GM18858 (cell line): ENCODE measurements around the gene CAMTA1.
"Not testable (repeated sequence)": the region's sequence is repeated elsewhere in the genome, so short reads cannot be mapped to it uniquely, and the experiment has no call there.

Experiments
- ATAC-seq: cut with Tn5 transposase; IDR thresholded peaks from one replicate; pipeline ENCODE4 v1.9.1; 2021; ENCODE audit not compliant: unreplicated experiment

The CAMTA1 gene

DNA sequence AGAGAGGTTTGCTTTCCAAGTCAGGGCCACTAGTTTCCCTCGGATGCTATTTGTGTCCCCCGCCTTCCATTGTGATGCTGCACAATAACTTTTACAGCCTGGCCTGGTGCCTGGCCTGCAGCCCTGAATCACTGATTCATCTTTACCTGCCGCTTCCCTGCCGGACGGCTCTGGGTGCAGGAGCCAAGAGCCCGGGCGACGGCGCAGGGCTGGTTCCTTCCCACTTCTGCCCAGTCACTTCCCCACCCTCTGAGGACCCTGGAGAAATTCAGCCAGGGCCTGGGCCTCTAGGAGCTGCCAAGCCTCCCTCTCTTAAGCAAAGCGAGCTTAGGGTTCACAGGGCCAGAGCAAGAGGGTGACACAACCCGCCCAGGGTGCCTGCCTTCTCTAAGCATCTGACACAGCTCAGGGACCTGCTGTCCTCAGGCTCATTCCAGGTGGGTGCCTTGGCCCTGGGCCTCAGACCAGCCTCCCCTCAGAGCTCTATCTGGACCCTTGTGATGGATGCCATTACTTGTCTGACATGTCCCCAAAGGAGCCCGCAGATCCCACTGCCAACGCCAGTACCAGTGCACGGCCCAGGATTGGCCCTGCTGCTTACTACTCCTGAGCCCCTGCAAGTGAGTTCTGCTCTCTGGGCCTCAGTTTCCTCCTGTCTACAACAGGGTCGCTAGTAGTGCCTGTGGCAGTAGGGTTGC, 604.8 kb downstream of the CAMTA1 start:
- ATAC-seq = no peak

DNA sequence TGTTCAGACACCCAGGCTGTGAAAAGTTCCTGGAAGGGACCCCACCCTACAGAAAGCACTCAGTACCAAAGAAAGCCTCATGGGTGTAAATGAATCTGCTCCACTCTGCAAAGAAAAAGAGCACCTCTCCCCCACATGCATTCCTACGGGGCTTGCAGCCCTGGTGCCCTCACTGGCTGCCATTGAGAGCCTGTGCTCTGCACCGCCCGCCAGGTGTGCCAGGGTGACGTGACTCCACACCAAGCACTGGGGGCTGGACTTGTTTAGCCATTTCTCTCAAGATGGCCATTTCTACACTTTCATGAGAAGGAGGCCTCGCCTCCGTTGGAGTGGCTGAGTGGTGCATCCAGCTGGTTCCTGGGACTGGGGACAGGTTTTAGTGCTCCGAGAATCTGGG, 605.3 kb downstream of the CAMTA1 start:
- ATAC-seq = no peak

DNA sequence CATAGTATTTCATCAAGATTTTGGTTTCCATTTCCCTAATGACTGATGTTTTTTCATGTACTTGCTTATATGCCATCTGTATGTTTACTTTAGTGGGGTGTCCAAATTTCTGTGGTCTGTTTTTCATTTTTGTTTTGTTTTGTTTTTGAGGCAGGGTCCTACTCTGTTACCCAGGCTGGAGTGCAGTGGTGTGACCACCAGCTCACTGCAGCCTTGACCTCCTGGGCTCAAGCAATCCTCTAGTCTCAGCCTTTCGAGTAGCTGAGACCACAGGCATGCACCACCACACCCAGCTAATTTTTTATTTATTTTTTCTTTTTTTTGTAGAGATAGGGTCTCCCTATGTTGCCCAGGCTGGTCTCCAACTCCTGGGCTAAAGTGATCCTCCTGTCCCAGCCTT, 607.9 kb downstream of the CAMTA1 start:
- ATAC-seq = no peak

DNA sequence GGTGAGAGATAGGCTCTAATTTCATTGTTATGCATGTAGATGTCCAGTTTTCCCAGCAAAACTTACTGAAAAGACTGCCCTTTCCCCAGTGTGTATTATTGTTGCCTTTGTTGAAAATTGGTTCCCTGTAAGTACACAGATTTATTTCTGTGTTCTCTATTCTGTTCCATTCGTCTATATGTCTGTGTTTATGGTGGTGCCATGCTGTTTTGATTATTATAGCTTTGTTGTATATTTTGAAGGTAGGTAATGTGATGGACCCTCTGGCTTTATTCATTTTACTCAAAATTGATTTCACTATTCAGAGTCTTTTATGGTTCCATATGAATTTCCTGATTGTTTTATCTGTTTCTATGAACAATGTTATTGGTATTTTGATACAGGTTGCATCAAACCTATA, 610.0 kb downstream of the CAMTA1 start:
- ATAC-seq = no peak

DNA sequence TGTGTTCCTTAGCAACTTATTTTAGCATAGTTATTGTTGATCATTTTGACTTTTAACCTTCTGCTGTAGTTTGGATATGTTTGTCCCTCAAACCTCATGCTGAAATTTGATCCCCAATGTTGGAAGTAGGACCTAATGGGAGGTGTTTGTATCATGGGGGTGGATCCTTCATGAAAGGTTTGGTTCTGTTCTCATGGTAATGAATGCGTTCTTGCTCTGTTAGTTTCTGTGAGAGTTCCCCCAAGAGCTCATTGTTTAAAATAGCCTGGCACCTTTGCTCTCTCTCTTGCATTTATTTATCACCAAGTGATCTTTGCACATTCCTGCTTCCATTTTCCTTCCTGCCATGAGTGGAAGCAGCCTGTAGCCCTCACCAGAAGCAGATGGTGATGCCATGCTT, 613.7 kb downstream of the CAMTA1 start:
- no peak for ATAC-seq

DNA sequence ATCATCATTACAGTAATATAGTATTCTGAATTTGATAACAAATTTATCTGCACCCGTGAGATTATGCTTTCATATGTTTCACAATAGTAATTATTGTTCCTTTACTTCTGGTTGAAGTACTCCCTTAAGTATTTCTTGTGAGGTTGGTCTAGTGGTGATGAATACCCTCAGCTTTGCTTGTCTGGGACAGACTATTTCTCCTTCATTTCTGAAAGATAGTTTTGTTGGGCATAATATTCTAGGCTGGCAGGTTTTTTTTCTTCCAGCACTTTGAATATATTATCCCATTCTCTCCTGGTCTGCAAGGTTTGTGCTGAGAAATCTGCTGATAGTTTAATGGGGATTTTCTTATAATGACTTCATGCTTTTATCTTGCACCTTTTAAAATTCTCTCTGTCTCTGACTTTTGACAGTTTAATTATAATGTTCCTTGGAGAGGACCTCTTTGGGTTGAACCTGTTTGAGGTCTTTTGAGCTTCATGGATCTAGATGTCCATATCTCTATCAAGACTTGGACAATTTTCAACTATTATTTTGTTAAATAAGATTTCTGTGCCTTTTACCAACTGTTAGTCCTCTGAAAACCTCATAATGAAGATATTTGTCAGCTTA, 614.4 kb downstream of the CAMTA1 start:
- no peak for ATAC-seq

DNA sequence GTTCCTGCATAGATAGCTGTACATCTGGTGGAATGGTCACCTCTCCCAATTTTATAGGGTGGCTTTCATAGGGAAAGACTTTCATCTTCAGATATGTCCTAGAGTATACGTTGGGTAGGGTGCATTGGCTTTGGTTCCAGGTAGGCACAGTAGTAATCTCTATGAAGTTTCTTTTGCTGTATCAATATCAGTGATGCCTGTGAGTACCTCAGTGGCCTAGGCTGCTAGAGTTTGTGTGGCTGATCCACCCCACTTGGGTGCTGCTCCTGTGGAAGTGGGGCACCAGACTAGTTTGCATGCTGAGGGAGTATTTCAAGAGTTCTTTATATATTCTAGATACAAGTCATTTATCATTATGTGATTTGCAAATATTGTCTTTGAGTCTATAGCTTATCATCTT, 615.3 kb downstream of the CAMTA1 start:
- no peak for ATAC-seq

DNA sequence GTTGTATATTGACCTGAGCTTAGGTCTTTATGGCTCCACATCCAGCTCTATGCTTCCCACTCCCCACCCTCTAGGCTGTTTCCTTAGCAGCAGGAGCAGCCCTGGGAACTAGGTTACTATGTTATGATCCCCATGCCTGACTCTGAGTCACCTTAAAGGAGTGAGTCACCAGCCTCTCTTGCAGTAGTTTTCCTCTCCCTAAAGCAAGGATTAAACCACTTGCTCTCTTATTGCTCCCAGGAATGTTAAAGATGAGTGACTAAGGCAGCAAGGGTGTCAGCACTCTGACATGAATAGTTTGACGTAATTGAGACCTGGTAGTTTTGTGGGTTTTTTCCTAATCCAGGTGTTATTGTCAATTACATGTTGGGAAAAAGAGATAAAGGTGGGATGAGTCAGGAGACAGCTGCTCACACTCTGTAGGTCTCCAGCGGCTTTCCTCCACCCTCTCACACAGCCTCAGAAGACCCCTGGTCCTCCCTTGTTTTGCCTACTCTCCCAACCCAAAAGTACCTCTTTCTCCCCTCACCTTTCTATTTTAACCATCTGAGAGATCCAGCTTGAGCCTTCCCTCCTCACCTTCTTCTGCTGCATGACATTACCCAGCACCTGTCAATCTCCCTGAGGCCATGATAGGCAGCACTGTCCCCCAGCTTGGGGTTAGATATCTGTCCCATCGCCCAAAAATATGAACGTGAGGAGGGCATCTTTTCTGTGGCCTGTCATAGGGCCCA, 616.7 kb downstream of the CAMTA1 start:
- no peak for ATAC-seq

DNA sequence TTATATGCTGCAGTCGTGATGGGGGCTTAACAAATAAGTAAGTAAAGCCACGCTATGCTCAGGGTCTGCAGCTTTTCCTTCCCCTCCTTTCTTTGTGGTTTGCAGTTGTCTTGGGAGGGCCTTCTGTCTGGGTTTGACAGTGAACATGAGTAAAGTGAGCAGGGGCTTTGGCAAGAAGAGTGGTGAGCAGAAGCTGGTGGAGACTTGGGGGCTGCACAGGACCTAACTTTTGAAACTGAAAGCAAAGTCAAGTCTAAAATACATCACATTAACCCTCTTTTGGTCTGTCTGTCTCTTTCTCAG, 617.2 kb downstream of the CAMTA1 start:
- ATAC-seq = no peak

DNA sequence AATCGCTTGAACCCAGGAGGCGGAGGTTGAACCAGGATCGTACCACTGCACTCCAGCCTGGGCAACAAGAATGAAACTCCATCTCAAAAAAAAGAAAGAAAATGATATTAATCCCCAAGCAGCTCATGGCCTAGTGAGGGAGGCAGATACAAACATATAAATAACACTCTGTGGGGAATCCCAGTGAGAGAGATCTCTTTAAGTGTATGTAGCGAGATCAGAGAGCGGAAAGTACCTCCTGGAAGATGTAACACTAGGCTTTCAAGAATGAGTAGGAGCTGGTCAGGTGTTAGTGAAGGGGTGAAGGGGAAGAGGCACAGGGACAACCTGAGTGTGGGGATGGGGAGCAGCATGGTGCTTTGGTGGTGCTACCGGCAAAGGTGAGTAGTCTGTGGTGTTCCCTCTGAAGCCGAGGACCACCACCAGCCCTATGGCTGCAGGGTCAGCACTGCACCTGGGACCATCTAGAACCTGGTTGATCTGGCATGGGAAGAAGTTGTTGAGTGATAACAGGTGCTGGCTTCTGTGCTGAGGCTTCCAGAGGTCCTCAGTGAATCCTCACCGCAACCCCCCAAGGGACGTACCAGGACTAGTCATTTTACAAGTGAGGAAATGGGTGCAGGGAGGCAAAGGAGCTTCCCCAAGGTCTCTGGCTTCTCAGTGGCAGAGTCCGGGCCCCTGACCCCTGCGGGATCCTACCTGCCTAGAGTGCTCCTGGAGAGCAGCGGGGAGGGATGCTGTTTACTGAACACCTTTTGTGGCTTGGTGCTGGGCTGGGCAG, 618.2 kb downstream of the CAMTA1 start:
- no peak for ATAC-seq

DNA sequence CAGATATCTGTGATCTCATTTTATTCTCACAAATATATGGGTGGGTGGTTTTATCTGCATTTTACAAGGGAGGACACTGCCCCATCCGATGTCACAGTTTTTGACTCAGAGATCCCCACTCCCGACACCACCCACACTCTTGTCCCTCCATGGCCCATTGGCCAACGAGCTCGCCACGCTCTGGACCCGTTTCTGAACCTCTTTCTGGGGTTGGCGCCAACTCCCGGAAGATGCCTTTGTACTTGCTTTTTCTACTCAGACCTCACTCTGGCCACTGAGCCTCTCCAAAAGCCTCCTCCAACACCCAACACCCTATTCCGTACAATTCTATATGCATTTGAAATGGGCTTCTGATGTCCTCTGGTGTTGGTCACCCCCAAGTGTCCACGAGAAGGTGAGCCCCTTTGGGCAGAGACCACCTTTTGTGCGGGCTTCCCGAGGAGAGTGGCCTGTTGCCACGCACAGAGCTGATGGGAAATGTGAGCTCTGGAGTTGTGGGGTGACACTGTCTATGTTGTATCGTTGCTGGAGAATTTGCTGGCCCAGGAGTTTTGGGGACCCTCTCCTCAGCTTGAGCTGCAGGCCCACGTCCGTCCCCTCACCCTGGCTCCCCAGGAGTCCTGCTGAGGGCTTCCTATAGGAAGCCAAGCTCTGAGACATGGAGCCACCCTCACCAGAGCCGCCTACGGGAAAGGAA, 618.9 kb downstream of the CAMTA1 start:
- no peak for ATAC-seq

DNA sequence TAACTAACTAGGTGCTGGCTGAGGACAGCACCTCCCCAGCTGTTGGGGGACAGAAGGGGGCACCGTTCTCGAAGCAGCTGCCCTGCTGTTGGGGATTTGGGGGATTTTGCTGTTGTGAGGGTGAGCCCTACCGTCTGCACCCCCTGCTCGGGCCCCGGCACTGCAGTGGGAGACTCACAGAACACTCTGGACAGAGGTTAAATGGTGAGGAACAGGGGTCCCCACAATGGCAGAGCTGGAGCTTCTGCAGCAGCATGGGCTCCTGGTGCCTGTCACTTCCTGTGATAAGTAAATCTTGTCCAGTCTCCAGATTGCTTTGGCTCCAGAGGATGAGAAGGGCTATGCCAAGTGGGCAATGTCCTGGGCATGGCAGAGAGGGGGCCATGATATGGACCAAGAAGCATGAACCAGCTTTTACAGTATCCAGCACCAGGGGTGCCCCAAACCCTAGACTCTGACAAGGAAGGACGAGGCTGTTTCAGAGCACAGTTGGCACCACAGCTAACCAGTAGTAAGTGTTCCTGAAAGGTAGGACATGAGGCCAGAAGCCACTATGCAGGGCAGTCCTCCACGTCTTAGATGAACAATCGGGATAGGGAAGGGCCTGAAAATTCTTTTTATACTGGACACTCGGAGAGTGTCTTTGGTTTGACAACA, 620.7 kb downstream of the CAMTA1 start:
- ATAC-seq = no peak

DNA sequence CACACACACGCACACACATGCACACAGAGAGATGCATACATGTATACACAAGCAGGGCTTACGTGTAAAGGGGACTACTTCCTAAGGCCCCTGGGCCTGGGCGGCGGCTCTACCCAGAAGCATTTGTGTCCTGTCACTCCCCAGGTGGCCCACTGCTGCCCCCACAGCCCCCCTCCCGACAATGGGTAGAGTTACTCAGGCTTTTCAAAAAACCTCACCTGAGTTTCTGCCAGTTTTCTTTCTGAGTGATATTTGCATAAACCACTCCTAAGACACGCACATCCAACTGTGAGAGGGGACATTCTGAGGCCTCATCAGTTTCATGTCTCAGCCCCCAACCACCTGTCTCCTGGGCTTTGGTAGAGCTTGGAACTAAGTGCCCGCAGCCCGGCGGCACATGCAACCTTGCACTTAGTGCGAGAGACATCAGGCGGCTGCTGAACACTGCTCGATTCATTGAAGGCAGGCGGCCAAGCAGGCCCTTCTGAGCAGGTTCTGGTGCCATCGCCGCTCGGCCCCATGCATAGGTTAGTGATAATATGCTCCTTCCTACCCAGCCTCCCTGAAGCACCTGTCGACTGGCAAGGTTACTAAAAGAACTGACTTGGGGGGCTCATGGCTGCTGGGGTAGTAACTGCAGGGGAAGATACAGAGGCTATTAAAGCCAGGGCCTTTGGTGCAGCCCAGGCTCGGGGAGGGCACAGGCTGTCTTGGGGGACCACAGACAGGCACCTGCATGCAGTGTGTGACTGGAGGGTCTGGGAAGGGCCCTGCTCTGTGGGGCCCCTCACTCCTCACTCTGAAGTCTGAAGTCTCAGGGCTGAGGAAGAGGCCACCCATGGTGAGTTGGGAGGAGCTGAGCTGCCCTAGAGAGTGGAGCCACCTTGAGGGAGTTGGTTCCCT, 621.6 kb downstream of the CAMTA1 start:
- no peak for ATAC-seq

DNA sequence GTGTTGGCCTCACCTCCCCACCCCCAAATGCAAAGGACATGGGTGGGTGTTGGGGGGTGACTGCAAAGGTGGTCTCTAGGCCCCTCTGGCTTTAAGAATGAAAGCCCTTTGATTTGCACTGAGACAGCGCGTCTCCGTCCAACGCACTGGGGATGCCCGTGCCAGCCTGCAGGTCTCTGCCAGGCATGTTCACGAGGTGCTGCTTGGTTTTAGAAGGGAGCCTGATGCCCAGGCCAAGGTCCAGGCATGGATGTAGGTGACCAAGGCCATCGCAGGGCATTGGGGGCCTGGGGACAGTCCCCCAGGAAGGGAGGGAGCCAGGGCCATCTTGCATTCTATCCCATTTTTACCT, 622.3 kb downstream of the CAMTA1 start:
- no peak for ATAC-seq

DNA sequence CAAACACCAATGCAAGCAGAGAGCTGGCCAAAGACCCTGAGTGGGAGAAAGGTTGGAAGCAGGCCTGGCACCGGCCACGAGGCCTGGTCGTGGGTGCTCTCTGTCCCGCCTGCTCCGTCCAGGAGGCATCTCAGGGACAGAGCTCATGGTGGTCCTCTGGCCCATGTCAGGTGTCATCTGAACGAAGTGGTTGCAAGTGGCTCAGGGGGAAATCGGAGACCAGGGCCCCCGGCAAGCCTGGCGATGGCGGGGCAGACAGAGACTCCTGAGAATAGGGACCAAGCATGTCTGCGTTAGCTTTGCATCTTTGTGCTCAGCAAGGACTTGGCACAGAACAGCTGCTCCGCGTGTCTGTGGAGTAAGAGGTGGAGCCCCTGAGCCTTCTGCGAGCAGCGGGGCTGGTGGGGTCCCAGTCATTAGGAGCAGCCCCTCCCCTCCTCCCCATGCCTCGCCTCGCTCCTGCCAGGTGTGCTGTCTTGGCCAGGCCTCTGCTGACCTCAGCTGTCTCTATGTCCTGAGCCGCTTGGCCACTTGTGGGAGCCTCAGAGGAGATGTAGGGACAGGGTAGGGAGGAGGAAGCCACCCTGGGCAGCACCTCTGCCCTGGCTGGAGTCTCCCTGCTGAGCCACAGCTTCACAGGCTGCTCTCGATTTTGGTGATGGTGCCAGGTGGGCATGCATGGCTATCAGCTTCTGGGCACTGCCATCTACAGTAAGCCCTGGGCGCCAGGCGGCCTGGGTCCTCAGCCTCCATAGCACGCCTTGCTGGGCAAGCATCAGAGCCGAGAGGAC, 622.9 kb downstream of the CAMTA1 start:
- ATAC-seq = no peak

DNA sequence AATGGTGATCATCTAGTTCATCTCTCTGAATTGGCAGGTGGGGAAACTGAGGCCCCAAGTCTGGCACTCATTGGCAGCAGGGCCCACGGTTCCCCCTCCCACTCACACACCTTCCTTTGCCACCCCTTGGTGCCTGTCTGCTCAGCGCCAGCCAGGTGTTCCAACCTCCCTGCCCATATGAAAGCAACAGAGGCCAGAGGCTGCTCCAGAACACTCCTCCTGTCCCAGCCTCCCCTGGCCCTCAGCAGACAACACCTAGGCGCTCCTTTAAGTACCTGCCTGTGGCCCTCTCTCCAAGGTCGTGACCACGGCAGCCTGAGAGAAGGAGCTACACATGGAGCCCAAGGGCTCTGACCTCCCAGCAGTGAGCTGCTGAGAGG, 623.5 kb downstream of the CAMTA1 start:
- no peak for ATAC-seq

DNA sequence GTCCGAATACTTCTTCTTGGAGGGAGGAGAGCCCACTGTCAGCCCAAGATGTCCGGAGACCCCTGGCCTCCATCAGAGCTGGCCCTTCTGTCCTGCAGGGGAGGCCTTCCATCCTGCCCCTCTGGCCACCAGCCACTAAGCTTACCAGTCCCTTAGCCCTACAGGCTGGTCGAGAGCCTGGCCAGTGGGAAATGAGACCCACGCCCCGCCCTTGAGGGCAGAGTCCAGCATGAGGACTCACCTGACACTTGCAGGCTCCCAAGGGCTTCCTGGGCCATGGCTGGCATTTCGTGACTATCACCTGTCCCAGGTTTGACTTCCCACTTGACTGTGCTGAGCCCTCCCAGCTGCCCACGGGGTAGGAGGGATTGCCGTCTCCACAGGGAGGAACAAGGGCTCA, 624.0 kb downstream of the CAMTA1 start:
- ATAC-seq = no peak

DNA sequence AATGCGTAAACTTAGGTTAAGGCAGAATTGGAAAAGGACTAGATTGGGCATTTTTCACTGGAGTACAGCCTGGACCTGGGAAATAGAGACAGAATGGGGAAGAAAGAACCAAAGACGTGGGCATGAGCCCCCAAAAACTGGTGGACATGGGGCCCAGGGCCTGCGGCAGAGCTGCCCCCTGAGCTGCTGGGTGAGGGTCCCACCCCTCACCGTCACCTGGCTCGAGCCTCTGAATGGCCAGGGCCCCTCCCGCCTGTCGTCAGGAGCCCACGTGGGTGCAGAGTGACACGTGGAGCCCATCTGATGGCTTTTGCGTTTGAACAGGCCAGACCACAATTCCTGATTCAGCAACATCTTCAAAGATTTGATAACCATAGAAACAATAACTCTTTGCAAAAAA, 624.9 kb downstream of the CAMTA1 start:
- ATAC-seq = no peak

DNA sequence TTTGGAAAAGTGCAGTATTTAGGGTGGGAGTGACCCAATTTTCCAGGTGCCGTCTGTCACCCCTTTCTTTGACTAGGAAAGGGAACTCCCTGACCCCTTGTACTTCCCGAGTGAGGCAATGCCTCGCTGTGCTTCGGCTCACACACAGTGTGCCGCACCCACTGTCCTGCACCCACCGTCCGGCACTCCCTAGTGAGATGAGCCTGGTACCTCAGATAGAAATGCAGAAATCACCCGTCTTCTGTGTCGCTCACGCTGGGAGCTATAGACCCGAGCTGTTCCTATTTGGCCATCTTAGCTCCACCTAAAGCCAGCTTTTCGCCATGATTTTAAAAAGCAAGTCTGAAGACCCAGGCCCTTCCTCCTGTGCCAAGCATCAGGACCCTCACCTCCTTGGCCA, 632.4 kb downstream of the CAMTA1 start:
- not testable (repeated sequence) for ATAC-seq
